ENCODE measurements around the gene FGF19.

Gene FGF19, protein sequence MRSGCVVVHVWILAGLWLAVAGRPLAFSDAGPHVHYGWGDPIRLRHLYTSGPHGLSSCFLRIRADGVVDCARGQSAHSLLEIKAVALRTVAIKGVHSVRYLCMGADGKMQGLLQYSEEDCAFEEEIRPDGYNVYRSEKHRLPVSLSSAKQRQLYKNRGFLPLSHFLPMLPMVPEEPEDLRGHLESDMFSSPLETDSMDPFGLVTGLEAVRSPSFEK

DNA sequence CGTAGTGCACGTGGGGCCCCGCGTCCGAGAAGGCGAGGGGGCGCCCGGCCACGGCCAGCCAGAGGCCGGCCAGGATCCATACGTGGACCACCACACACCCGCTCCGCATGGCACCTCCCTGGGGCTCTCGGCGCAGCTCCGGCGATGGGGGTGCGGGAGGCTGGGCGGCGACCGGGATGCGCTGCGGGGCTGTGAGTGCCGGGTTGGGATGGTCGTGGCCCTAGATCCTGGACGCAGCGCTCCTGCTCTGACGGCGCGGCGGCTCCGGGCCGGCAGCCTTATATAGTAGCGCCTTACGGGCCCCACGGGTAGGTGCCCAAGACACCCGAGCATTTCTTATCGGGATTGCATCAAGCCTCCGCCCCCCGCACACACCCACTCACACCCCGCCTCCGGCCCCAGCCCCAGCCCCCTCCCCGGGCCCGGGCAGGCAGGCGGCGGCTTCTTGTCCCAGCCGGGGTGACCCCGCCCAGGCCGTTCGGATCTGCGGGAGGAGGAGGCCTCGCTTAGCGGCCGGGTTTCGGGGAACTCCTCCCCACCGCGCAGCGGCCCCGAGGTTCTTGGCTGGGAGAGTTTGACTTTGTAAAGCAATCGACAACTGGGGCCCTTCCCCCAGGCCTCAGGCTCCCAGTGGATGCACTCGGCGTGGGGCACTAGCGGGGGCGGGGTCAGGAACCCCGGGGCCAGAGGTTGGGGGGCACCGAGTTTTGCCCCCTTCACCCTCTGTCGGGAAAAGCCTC is at the start of gene FGF19:
FGF19 (minus strand) TSS at position 255 of the 740 bp plus-strand sequence; CDS start at position 109, 146 bp downstream.
- no peak for DNase-seq (ENCODE audit: low read depth)

DNA sequence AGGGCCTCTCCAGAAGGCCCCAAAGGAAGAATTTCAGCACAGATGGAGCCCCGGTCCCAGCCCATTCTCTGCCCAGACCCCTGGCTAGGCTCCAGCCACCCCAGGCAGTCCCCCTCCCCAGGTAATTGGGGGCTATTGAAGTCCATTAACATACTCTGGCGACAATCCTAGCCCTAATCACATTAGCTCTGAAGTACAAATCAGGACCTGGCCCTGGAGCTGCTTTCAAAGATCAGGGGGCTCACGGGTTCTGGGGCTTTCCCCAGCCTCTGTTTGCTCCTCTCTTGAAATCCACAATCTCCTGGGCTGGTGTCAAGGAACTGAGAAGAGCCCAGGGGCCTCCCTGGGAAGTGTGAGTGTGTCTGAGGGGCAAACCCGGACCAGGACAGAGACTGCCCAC is 49.1 kb upstream of the FGF19 start:
- no peak for DNase-seq (ENCODE audit: low read depth)

DNA sequence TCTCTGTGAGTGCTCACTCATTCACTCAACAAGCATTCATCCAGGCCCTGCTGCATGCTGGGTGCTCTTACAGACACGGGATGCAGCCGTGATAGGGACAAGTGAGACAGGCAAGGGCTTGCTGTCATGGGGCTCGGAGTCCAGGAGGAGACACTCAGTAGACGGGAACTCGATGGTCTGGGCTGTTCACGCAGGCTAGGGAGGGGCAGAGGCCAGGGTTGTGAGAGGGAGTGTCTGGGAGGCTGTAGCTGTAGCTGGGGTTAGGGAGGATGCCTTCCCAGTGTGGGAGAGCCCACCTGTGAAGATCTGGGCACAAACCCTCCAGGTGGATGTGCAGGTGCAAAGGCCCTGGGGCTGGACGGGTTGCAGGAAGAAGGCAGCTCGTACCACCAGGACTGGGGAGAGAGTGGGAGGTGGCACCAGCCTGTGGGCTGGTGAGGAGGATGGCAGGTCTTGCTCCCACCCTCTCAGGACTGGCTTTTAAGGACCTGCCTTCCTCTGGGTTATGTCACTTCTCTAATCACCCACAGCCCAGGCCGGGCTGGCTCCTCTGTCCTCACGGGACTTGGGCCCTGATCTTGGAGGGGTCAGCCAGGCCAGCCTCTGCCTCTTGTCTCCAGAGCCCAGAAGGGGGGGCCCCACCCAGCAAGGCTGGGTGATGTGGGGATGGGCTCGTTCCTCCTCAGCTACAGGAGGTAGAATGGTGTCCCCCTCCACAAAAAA is 47.2 kb upstream of the FGF19 start:
- DNase-seq (ENCODE audit: low read depth) = no peak

DNA sequence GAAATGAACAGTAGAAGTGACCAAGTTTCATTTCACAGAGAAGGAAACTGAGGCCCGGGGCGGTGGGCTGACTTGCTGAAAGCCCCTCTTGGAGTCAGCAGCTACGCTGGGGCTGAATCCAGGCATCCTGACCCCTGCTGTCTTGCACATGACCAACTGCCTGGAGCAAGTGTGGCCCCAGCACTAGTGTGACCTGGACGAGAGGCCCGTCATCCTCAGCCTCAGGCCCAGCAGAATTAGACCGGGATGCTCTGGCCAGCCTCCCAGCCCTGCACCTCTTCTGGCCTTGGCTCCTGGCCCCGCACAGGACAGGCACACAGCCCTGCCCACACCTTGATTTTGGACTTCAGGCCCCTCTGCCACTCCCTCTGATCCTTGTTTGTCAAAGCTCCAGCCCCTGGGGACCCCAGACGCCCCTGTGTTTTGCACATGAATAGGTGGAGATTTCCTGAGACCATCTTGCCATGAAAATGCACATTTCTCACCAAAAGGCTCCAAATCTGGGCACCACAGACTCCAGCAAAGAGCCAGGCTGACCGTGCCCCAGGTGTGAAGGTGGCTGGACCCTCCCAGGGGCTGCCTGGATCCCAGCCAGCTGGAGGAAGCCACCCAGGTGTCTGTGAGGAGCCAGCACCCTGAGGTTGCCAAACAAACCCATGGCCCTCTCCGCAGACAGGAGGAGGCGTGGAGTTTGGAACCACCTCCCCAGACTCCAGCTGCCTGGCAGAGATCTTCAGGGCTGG is 46.5 kb upstream of the FGF19 start:
- no peak for DNase-seq (ENCODE audit: low read depth)

DNA sequence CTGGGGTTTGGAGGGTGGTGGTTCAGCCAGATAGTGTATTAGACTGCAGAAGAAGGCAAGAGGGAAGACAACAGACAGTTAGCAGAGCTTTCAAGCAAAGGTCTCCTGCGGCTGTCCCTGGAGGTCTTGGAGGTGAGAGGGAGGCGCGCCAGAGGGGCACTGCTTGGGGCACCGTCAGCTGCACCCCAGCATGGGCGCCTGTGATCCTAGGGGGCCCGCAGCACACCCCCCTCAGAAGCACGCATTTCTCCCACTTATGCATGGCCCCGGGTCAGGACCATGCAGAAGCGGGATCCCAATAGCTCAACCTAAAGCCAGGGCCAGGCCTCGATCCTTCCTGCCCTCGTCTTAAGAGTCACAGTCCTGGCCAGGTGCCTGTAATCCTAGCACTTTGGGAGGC is 44.8 kb upstream of the FGF19 start:
- DNase-seq (ENCODE audit: low read depth) = no peak

DNA sequence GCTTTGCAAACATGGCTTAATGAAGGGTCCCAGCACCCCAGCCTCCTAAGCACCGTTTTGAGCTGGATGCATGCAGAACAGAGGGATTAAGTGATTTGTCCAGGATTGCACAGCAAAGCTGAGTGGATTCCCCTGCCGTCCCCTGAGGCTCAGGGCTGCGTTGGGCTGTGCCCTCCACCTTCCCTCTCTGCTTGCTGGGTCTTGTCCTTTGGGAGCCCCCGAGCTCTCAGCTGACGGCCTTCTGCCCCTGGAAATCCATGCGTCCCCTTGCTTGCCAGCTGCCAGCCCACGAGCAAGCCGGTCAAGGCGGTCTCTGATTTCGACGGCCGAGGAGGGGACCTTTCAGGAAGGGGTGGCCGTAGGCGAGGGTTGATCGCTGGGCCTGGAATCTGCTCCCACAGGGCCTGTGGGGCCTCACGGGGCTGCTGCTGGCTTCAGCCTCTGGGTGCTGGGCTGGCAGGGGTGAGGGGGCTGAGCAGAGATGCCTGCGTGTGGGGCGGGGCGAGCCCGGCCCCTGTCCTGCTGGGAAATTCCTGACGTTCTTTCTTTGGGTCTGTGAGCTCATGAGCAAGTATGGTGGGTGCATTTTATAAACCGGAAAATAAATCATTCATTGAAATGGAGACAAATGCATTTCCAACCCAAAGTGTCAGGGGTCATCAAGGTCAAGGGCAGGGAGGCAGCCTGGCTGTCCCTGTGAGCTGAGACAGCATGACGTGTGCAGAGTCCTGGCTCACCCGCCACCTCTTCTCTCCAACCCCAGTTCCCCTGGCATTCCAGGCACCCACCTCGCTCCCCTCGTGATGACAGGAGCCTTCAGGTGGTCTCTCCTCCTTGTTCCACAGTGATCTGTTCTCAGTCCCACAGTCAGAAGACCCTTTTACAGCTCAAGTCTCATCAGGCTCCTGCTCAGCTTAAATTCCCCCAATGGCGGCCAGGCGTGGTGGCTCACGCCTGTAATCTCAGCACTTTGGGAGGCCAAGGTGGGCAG is 43.2 kb upstream of the FGF19 start:
- no peak for DNase-seq (ENCODE audit: low read depth)

DNA sequence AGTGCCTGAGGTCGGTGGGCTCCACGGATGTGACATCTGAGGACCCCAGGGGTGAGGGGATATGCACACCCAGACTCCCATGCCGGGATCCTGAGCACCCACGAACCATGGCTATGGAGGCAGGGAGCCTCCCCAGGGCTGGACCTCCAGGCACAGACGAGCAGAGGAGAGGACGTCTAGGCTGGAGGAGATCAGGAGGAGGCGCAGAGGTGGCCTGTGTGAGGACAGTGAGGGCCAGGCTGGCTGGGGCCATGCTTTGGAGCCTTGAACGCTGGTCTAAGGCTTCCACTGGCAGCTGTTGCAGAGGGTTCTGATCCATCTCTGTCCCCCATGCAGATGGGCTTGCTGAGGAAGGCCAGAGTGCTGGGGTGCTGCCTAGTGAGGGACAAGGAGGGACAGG is 42.3 kb upstream of the FGF19 start:
- DNase-seq (ENCODE audit: low read depth) = no peak

DNA sequence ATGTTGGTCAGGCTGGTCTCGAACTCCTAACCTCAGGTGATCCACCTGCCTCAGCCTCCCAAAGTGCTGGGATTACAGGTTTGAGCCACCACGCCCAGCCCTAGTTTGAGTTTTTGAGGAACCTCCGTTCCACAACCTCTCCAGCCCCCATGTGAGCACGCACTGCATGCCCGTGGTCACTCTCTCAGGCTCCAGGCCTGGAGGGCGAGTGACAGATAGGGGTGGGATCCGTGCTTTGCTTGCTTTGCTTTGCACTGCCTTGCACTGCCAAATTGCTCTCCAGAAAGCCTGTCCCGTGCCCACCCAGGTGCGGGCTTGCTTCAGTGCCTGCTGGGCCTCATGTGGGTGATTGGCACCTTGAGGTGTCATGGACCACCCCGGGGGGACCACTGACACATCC is 41.4 kb upstream of the FGF19 start:
- no peak for DNase-seq (ENCODE audit: low read depth)

DNA sequence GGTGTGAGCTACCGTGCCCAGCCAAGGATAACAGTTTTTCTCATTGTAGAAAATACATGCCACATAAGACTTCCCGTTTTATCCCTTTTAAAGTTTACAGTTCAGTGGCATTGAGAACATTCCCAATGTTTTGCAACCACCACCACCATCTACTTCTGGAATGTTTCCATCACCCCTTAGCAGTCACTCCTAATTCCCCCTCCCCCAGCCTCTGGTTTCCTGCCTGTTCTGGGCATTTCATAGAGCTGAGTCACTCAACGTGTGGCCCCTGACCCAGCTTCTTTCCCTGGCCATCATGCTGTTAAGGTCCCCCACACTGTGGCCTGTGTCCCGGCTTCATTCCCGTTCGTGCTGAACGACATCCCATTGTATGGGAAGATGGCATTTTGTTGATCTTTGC is 40.6 kb upstream of the FGF19 start:
- DNase-seq (ENCODE audit: low read depth) = no peak

DNA sequence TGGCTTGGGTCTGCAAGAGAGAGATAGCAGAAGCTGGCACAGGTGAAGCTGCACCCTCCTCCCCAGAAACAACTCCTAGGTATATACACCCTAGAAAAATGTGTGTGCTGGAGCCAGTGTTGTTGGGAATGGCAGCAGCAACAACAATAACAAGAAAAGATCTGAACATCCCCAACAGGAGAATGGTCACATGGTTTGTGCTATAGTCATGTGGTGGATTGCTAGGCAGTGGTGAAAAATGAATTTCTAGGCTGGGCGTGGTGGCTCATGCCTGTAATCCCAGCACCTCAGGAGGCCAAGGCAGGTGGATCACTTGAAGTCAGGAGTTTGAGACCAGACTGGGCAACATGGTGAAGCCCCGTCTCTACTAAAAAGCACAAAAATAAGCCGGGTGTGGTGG is 31.0 kb upstream of the FGF19 start:
- DNase-seq (ENCODE audit: low read depth) = no peak

DNA sequence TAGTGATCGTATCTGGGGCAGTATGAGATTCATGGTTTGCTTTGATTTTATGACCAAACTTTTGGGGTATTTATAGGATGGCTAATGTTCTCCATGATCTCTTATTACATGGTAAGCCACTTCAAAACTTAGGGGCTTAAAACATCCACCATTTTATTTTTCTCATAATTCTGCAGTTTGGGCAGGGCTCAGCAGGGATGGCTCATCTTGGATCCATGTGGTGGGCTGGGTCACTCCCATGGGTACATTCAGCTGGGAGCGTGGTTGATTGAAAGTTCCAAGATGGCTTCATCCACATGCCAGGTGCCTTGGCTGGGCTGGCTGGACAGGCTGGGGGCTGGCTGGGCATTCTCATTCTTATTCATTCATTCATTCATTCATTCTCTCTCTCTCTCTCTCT is 30.5 kb upstream of the FGF19 start:
- DNase-seq (ENCODE audit: low read depth) = no peak

DNA sequence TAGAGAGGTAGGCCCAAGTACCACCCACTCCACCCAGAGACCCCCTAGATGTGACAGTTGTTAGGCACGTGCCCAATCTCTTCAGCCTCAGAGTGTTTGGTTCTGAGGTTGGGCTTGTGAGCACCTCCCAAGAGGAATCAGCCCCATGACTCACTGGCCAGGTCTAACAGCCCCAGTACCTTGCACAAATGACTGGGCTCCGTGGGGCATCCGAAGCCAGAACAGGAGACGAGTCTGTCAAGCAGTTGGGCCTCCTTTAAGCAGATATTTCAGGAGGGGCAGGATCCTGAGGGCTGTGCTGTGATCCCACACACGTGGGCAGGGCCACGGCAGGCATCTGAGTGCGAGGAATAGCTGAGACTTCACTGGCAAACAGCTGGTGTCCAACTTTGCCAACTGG is 29.1 kb upstream of the FGF19 start:
- no peak for DNase-seq (ENCODE audit: low read depth)

DNA sequence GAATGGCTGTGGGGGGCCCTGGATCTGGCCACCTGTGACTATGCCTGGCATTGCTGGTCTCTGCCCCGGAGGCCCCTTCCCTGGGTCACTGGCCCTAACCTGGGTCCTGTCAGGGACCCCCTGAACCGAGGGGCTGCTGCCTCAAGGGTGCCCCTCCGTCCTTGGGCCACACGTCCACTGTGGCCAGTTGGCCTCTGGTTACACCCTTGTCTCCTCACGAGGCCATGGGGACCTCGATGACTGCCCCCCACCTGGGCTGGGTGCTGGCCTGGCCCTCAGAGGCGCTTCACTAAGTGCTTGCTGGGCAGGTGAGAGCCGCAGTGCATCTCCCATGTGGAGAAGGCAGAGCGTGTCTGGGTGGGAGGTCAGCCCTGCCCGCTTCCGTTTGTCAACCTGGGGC is 27.3 kb upstream of the FGF19 start:
- DNase-seq (ENCODE audit: low read depth) = no peak

DNA sequence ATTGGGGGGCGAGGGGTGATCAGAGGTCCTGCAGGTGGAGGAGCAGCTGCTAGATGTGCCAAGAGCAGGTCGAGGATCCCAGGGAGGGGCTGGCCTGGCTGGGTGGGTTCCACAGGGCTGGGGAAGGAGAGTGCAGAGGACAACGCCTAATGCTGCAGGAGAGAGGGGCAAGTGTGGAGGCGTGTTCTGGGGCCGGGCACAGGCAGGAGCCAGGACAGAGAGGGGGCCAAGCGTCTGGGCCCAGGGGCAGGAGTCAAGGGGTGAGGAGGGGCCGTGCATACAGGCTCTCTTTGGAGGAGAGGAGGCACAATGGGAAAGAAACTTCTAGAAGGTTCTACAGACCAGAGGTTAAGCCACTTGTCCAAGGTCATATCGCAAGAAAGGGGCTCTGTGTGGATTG is 26.7 kb upstream of the FGF19 start:
- no peak for DNase-seq (ENCODE audit: low read depth)

DNA sequence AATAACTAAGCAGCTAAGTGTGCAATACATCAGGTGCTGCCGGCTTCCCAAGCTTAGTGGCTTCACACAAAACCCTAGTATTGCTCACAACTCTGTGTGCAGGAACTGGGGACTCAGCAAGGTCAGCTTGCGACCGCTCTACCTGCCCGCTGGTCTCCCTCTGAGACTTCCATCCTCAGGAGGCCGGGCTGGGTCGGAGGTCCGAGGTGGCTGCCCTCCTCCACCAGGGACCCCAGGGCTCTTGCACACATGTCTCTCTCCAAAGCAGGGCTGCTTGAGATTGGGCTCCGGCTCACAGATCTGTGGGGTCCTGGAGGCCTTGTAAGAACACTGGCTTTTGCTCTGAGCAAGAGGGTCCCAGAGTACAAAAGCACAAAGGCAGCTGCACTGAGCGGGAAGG is 25.4 kb upstream of the FGF19 start:
- DNase-seq (ENCODE audit: low read depth) = no peak

DNA sequence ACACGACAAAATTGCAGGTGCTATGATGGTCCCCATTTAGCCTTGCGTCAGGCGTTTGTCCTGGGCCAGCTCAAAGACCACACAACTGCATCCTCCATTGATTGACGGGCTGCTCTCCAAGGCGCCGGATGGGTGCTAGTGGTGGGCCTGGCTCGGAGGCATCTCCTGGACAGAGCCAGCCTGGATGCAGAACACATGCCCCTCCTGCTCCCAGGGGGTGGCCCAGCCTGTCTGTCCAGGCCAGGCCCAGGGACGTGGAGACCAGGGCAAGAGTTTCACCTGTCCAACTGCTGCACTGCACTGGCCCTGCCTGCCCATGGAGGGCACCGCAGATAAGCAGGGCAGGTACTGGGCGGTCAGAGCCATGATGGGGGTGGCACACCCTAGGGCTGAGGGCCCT is 23.4 kb upstream of the FGF19 start:
- no peak for DNase-seq (ENCODE audit: low read depth)

DNA sequence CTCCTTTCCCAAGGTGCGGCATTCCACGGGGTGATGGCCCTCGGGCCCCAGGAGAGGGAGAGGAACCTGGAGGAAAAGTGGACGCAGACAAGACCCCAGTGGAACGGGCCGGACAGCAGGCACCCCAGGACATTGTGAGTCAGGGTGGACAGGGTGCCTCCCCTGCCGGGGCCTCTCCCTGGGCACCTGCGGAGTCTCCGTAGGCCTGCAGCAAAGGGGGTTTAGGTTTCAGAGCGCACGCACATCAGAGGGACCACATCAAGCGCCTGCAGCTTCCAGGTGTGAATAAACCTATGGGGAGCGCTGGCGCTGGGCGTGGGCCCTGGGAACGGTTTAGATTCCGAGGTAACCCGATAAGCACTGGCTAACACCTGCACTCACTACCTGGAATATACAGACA is 22.7 kb upstream of the FGF19 start:
- DNase-seq (ENCODE audit: low read depth) = no peak

DNA sequence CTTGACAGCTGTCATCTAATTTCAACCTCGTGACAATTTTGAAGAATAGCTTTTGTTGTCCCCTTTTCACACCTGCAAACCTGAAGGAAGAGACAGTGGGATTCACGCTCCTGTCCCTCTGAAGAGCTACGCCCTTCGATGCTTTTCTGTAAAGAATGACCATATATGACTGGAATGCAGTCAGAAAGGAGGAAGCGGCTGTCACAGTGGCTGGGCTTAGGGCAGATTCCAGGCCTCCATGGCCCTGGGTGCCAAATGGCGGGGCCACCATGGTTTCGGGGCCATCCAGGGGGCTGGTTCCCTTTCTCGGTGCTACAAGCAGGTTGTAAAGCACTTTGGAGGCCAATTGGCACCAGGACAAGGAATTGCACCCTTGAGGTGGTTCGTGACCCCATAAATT is 22.2 kb upstream of the FGF19 start:
- DNase-seq (ENCODE audit: low read depth) = no peak

DNA sequence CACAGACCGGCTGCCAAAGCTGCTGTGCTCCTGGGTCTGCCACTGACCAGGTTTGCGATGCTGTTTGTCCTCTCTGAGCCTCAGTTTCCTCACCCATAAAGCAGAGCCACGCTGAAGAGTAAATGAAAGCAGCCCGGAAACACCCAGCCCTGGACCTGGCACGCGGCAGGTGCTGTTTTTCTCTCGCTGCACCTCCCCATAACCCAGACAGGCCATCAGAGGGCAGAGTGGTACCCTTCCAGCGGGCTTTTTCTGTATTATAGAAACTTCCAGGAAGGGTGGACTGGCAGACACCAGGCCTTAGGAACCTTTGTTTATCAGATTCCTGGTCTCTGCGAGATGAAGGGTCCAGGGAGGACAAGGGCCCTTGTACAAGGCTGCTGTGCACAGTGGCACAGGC is 17.9 kb upstream of the FGF19 start:
- no peak for DNase-seq (ENCODE audit: low read depth)

DNA sequence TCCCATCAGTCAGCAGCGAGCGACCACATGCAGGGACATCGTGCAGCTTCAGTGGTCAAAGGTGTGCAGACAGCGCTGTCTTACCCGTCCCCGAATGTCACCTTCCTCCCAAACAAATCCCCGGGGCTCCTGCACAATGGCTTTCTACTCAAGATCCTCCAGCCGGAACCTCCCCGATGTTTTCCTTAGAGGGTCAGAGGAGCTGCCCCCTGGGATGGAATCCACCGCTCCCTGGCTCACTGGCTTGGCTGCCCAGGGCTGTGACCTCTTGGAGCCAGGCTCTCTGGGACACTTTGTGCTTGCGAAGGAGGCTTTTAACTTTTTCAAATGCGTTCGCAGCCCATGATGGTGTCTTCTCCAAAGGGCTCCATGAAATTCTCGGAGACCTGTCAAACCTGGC is 17.3 kb upstream of the FGF19 start:
- no peak for DNase-seq (ENCODE audit: low read depth)

DNA sequence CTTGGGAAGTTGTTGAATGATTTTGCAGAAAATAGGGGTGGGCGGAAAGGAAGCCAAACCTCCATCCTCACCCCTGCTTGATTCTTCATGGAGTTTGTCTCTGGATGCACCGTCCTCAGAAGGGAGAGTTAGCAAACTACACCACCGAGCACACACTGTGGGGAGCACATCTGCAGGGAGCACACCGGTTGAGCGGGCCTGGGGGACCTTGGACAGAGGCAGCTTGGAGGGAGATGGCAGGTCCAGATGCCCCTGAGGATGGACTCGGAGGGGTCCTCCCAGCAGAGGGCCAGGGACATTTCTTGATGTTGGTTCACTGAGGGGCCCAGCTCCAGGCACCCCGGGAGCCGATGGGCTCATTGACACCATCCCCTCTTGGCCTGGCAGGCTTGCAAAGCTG is 15.1 kb upstream of the FGF19 start:
- no peak for DNase-seq (ENCODE audit: low read depth)

DNA sequence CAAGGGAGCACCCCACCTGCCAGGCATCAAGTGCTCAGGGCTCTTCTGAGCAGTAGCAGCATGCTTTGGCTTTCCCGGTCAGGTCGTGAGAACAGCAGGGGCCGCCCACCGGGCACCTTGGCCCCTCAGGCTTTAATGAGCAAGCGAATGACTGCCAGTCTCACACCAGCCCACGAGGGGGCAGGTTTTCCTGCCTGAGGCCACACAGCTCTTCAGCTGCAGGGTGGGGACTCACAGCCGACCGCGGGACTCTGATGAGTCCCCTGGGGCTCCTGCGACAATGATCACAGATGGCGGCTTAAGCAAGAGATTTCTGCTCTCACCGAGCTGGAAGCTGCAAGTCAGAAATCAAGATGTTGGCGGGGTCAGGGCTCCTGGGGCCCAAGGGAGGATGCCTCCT is 14.3 kb upstream of the FGF19 start:
- DNase-seq (ENCODE audit: low read depth) = no peak
